Keratinocyte (primary cell): Measurements from ENCODE around the gene CYP46A1.

Source experiments
- CTCF ChIP-seq, 3 experiments: IDR thresholded peaks in 1 of 3; conservative IDR thresholded peaks in 1 of 3; optimal IDR thresholded peaks in 1 of 3; 2 replicates in 2 of 3; 3 replicates in 1 of 3; pipeline versions ENCODE3 to v1.5.1; 2011; ENCODE audit warnings: low read length in 3 of 3, mild to moderate bottlenecking in 3 of 3, moderate library complexity in 2 of 3, control low read depth in 1 of 3, inconsistent platforms in 1 of 3; ENCODE audit not compliant: insufficient read depth in 2 of 3; ENCODE audit errors: extremely low read depth in 1 of 3
- EZH2 ChIP-seq: IDR thresholded peaks from one replicate; pipeline ENCODE4 v1.6.1; 2012; ENCODE audit warnings: inconsistent platforms, mild to moderate bottlenecking, low read length, moderate library complexity

- TF ChIP-seq CTCF (optimal IDR thresholded peaks at IDR 0.05 in 1 of 3, IDR thresholded peaks at IDR 0.05 in 1 of 3, conservative IDR thresholded peaks at IDR 0.05 in 1 of 3; ENCODE audit: extremely low read depth in 1 of 3, insufficient read depth in 2 of 3, low read length in 3 of 3) (no peak), EZH2 (no peak)
Observed at GRCh38 chr14:99657645-99658155, 26.4 kb upstream of the CYP46A1 start.
